Endothelial cell (in vitro differentiated cells): ENCODE data around the gene SLC8A1. TPM values are rescaled to one million over a fixed set of nuclear protein-coding genes. Genes with fewer than 3 reads are reported as not detected.

Experiments
- DNase-seq: peaks from one replicate; pipeline ENCODE4 v3.0.0; 2021; ENCODE audit warnings: low spot score
- H3K27ac Mint-ChIP-seq: one replicate; pipeline ENCODE4 v1.8.0; 2021; ENCODE audit warnings: mixed read lengths, inconsistent platforms; ENCODE audit not compliant: unreplicated experiment
- H3K27me3 Mint-ChIP-seq: one replicate; pipeline ENCODE4 v1.8.0; 2021; ENCODE audit warnings: mild to moderate bottlenecking, moderate library complexity, mixed read lengths, inconsistent platforms; ENCODE audit not compliant: unreplicated experiment
- H3K36me3 Mint-ChIP-seq: one replicate; pipeline ENCODE4 v1.8.0; 2021; ENCODE audit warnings: mild to moderate bottlenecking, low read depth, mixed read lengths, inconsistent platforms; ENCODE audit not compliant: unreplicated experiment
- H3K4me1 Mint-ChIP-seq: one replicate; pipeline ENCODE4 v1.8.0; 2021; ENCODE audit warnings: mild to moderate bottlenecking, mixed read lengths, inconsistent platforms; ENCODE audit not compliant: unreplicated experiment
- H3K4me3 Mint-ChIP-seq: one replicate; pipeline ENCODE4 v1.8.0; 2021; ENCODE audit warnings: mild to moderate bottlenecking, mixed read lengths, inconsistent platforms; ENCODE audit not compliant: unreplicated experiment
- H3K9me3 Mint-ChIP-seq: one replicate; pipeline ENCODE4 v1.8.0; 2021; ENCODE audit warnings: mixed read lengths, inconsistent platforms; ENCODE audit not compliant: unreplicated experiment
- CTCF ChIP-seq: fragments of 200-600 bp; sonication (generic); IDR thresholded peaks from one replicate; pipeline ENCODE4 v1.5.0; 2021; ENCODE audit warnings: antibody characterized with exemption; ENCODE audit not compliant: unreplicated experiment
- total RNA-seq: library from RNA; stranded (reverse); fragmentation: NEBNext Ultra II Directional; extraction: Animal tissue kit (Norgen Biotek cat#: 25700); gene quantifications from one replicate; pipeline ENCODE4 v1.2.1, GENCODE V29; 2021; ENCODE audit not compliant: unreplicated experiment

Gene SLC8A1
- total RNA-seq, 1 donor from 2014 or later = 0.80 TPM

GRCh38 chr2:40095000-40095399, 356.9 kb downstream of the SLC8A1 start:
- H3K27ac Mint-ChIP-seq = no peak overlapping the region
- H3K4me1 Mint-ChIP-seq = no peaks in the 10 kb centered on the region
- no peaks in the 10 kb centered on the region for H3K9me3 Mint-ChIP-seq
- H3K4me3 Mint-ChIP-seq = no peak overlapping the region
- TF ChIP-seq CTCF = no peak
- no peaks in the 10 kb centered on the region for H3K27me3 Mint-ChIP-seq
- no peak for DNase-seq
- no peaks in the 10 kb centered on the region for H3K36me3 Mint-ChIP-seq

DNA sequence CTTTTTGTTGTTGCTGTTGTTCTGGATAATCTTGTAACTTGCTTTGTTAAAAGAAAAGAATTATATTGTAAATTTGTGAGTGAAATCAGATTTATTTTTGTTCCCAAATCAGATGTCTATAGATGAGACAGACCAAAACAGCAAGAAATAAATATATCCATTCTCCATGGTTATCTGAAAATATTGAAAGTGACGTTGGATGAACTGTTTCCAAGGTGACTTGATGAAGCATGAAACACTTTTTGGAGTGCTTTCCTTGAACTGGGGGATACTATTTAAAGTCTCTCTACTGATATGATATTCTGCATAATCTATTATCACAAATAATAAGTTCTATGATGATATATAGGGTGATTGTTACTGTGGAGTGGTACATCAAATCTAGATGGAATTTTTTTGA, 357.4 kb downstream of the SLC8A1 start:
- Mint-ChIP-seq H3K9me3 (no peaks in the 10 kb centered on the region), H3K27me3 (no peaks in the 10 kb centered on the region), H3K4me3 (no peak overlapping the region), H3K4me1 (no peaks in the 10 kb centered on the region), H3K36me3 (no peaks in the 10 kb centered on the region), H3K27ac (no peak overlapping the region)
- DNase-seq = no peak
- TF ChIP-seq CTCF = no peak

DNA sequence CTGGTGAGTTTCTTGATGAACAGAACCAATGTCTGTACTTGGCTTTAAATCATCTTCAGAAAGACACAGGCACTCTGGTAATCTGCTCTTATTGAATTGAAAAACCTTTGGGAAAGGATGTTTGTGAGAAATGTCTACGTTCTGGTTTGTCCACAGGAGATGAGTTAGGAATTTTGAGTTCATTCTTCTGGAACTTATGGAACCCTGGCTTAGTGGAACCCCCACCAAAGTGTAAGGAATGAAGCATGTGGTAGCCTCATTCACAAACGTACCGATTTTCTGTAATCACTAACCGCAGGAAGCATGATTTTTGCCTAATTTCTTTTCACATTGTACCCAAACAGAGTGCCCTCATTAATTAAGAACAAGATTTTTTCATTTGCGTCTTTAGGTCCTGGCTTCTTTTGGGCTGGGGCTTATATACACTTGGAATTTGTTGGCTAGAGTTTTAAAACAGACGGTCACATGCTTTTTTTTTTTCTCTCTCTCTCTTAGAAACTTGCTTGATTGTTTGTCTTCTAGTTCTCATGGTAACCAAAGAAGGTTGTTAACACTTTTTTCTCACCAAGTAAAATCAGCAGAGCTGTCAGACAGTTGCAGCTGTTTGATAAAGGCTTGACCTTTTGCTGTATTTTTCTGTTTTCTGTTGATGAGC, 358.7 kb downstream of the SLC8A1 start:
- Mint-ChIP-seq H3K27ac (peak overlapping the region; percentile 10), H3K4me1 (no peaks in the 10 kb centered on the region), H3K36me3 (no peaks in the 10 kb centered on the region)

DNA sequence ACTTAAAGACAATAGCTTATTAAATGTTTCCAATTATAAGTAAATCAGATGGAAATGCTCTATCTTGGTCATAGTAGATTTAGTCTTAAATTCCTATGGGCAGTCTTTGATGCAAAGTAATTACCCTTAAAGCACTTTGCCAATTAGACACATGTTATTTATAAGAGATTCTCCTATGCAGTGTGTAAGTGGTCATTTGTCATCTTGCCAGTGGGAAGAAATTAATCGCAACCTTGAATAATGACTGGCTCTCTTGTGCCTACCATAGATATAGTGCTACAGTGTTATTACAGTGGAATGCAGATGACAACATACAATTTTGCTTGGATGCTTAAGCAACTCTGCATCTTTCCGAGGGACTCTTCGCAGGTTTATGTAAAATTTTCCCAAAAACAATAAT, 361.8 kb downstream of the SLC8A1 start:
- H3K9me3 Mint-ChIP-seq = no peaks in the 10 kb centered on the region
- no peak overlapping the region for H3K27ac Mint-ChIP-seq
- no peak for TF ChIP-seq CTCF
- H3K4me3 Mint-ChIP-seq = no peak overlapping the region
- no peaks in the 10 kb centered on the region for H3K4me1 Mint-ChIP-seq
- no peak for DNase-seq
- no peaks in the 10 kb centered on the region for H3K36me3 Mint-ChIP-seq
- H3K27me3 Mint-ChIP-seq = peaks cover 3% of the 10 kb centered on the region

More for the DNA sequence above, 358.7 kb downstream of the SLC8A1 start:
- H3K9me3 Mint-ChIP-seq = no peaks in the 10 kb centered on the region
- H3K27me3 Mint-ChIP-seq = peaks cover under 1% of the 10 kb centered on the region
- TF ChIP-seq CTCF = no peak
- no peak for DNase-seq
- H3K4me3 Mint-ChIP-seq = no peak overlapping the region

- DNase-seq = no peak
- H3K4me3 Mint-ChIP-seq = no peak overlapping the region
- no peak for TF ChIP-seq CTCF
- no peaks in the 10 kb centered on the region for H3K9me3 Mint-ChIP-seq
- H3K27me3 Mint-ChIP-seq = peaks cover 3% of the 10 kb centered on the region
- no peaks in the 10 kb centered on the region for H3K4me1 Mint-ChIP-seq
- H3K36me3 Mint-ChIP-seq = no peaks in the 10 kb centered on the region
- H3K27ac Mint-ChIP-seq = no peak overlapping the region
These were observed 364.0 kb downstream of the SLC8A1 start for GRCh38 chr2:40087927-40088326.
